ENCODE results near the gene NXPH2.
A peak's percentile ranks its signal among the peaks of the same experiment; 100 is the strongest.

NXPH2 gene

DNA sequence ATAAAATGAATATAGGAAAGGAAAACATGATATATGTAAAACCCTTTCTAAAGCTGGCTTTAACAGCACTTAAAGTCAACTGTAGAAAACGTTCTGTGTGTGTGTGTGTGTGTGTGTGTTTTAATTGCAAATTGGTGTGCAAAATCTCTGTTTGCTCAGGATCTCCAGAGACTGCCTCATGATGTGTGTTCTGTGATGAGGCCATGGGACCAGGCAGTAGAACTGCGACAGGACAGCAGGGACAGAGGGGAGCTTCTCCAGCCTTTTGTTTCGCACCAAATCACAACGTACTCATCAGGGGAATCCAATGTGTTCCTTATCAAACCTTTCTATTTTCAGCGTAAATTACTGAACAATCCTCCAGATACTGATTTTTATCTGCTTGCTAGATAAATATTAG is 66.7 kb downstream of the NXPH2 start:
- FAIRE-seq (no peak), DNase-seq (ENCODE audit: extremely low spot score, insufficient read length, low read depth) (no peak)

DNA sequence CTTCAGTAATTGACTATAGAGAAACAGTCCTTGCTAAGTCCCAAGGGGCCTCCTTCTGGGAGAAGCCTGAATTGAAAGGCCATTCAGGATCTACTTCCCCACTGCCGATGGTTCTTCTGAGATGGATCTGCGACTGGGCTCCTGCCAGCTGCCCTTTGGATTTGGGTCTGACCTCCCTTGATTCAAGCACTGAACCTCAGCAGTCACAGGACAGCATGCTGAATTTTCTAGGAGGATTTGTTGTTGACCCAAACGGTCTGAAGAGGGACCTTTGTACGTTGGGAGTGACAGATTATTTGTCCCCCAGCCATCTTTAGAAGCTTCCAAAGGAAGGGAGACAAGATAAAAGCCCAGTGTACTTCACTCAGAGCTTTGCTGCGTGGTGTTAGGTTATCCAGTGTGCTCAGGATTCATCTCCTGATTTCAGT is 67.1 kb downstream of the NXPH2 start:
- FAIRE-seq (no peak), DNase-seq (ENCODE audit: extremely low spot score, insufficient read length, low read depth) (no peak)

DNA sequence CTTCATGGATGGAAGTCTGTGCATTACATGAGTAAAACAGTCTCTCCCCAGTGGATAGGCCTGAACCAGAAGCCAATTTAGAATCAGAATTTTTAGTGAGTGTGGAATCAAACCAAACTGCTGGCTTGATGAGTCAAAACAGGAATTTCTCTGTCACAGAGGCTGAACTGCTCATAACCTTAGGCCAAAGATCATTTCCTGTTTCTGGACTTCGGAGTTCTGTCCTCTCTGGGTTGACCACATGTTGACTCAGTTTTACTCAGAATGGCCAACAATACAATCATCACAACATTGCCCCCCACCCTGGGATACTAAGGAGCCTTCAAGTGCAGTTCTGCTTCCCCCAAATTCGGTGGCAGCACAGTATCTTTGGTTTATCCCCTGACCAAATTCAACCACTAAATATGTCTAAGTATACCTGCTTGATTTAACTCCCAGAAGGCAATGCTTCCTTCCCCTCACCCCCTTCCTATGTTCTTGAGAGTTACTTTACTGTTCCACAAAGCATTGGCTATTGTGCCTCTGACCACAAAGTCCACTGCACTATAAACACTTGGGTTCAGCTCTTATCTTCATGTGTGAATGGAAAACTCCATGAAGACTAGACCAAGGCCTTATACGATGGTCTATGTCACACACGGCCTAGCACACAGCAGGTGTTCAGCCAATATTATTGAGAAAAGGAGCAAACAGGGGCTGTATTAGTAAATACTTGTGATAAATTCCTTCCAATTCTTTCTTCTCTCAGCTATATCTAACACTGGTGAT is 67.8 kb downstream of the NXPH2 start:
- FAIRE-seq (peak; percentile 91), DNase-seq (ENCODE audit: extremely low spot score, insufficient read length, low read depth) (no peak)

DNA sequence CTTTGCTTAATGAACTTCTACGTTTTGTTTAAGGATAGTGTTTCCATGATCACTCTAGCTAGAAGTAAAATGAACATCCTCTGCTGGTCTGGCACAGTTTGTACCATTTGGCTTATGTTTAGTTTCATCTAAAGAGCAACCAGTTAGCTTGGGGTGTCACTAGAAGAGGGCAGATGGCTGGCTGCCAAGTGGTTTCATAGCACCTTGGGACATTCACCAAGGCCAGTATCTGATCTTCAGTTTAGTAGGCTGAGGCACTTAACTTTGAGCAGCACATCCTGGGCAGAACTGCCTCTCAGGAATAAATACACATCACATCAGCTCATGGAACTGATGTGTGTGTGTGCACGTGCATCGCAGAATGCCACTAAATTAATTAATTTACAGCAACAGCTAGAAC is 68.4 kb downstream of the NXPH2 start:
- DNase-seq (ENCODE audit: extremely low spot score, insufficient read length, low read depth) (no peak), FAIRE-seq (peak; percentile 41)

DNA sequence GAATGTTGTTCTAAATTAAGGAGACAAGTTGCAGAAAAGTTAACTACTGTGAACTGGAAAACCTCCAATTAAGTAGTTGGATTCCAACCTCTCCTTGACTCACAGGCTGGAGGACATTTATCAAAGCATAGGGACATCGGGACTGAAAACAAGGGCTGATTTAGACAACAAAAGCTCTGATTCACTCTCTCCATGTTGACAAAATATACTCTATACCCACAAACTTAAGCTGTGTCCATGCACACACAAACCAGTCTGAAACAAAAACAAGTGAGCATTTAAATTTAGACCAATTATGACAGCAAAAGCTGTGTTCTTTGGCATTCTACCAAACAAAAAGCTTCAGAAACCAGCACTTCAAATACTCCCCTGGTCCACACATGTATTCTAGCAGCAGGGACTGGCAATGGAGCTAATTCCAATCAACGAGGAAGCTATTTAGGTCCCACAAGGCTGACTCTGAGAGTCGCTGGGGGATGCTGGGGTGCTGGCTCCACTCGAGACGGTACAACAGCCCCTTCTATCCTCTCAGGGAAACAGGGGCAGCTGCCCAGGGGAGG is 71.4 kb downstream of the NXPH2 start:
- FAIRE-seq (no peak), DNase-seq (ENCODE audit: extremely low spot score, insufficient read length, low read depth) (no peak)

DNA sequence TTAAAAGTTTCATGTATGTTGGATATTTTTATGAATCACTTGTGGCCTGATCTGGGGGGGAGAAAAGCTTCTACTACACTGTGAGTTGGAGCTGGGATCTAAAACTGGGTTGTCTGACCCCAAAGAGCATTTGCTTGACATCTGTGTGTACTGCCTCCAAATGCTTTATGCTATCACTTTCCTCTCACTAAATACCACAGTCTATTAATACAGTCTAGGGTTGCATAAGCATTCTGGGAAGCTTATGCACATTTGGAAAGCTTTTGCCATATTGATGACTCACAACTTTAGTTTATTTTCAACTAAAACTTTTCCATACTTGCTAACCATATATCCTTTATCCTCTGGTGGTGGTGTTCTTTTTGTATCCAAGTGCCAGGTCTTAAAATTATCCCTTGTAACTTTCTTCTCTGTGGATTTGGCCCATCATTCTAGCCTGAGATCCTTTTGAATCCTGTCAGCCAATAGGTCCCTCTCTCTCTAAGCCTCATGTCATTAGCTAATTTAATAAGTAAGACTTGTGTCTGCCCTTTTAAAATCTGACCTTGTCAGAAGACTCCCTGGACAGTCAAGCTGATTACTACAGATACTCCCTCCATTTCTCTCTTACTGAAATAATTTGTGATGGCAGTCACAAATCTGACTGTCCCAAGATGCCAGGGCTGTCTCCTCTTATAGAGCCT is 72.7 kb downstream of the NXPH2 start:
- FAIRE-seq, result no peak
- no peak for DNase-seq (ENCODE audit: extremely low spot score, insufficient read length, low read depth)

DNA sequence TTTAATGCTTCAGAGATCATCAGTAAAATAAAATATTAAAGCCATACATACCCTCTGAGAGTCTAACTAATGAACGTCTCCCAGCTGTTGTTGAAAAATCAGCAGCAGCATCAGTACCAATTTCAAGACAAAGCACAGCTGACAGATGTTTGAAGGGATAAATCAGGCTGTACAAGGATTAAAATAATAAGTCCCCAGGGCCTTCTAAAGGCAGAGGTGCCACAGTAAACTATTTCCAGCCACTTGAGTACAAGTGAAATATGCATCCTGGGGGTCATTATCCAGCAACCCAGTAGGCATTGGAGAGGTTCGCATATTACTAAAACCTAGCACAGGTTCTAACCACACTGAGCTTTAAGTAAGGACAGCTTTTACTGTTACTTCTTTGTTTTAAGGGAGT is 76.9 kb downstream of the NXPH2 start:
- no peak for DNase-seq (ENCODE audit: extremely low spot score, insufficient read length, low read depth)
- FAIRE-seq, result no peak

DNA sequence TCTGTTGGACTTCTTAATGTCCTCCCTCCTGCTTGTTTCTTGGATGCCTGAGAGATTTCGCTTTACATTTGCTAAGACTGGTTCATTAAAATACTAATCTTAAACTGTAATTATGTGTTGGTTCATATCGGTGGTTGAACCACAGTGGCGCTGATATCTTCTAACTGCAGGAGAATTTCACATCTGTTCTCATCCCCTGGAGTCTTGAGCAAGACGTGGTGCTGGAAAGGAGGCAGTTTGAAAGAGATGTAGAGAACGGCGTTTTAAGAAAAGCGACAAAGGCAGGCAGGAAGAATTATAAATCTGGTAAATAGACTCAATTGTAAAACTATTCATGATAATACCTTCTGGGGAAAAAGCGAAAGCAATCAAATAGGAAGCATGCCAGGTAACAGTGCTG is 79.5 kb downstream of the NXPH2 start:
- FAIRE-seq (no peak), DNase-seq (ENCODE audit: extremely low spot score, insufficient read length, low read depth) (no peak)

DNA sequence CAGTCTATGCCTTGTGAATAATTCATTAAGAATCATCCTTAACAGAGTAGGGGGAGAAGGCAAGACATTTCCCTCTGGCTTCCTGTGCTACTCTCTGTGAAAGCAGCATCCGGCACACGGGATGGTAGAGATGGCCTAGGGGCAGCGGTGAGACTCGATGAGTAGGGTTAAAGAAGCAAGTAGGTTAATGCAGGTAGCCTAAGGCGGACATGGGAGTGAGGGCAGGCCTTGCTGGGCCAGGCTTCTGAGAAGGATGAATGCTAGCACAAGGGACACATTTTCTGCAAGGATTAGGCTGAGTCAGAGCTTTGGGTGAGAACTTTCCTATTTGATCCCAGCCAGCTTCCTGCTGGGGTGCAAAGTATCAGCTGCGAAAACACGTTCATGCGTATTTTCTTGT is 80.8 kb downstream of the NXPH2 start:
- no peak for FAIRE-seq
- no peak for DNase-seq (ENCODE audit: extremely low spot score, insufficient read length, low read depth)

DNA sequence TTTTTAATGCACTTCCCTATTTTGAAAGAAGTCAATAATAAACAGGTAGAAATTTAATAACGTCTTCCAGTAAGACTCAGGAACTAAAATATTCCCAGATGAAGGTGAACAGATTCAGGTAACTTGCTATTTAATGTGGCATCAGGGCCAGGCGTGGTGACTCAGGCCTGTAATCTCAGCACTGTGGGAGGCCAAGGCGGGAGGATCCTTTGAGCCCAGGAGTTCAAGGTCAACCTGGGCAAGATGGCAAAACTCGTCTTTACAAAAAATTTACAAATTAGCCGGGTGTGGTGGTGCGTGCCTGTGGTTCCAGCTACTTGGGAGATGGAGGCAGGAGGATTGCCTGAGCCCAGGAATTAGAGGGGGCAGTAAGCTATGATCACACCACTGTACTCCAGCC is 81.8 kb downstream of the NXPH2 start:
- DNase-seq (ENCODE audit: extremely low spot score, insufficient read length, low read depth) (no peak), FAIRE-seq (no peak)

DNA sequence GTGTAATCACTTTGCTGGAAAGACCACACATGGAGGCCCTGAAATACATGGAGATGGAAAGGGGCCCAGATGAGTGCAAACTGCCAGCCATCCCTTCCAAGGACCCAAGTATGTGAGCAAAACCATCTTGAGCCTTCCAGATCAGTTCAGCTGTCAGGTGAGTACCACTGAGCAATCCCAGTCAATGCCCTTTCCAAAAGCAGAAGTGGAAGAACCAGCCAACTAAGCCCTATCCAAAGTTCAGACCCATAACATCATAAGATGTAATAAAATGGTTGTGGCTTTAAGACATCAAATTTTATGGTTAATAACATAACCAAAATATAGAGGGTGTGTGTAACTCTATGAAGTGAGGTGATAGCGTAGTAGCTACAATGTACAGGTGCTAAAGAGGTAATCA is 88.5 kb downstream of the NXPH2 start:
- DNase-seq (ENCODE audit: extremely low spot score, insufficient read length, low read depth) (no peak), FAIRE-seq (no peak)

DNA sequence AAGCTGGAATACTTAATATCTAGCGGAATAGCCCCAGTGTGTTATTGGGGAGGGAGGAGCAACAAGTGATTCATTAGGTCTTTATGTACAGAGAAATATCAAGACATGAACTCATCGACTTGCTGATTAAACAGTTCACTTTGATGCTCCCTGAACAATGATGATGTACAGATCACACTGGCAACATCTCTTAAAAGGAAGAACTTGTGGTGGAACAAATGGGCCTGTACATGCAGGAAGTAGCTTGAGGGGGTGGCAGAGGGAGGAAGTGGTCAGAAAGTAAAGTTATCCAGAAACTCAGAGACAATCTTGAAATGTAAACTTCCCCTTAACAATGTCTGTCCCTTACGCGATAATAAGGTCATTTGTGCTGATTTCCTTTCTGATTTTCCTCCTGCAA is 90.5 kb downstream of the NXPH2 start:
- FAIRE-seq (peak; percentile 15), DNase-seq (ENCODE audit: extremely low spot score, insufficient read length, low read depth) (no peak)

DNA sequence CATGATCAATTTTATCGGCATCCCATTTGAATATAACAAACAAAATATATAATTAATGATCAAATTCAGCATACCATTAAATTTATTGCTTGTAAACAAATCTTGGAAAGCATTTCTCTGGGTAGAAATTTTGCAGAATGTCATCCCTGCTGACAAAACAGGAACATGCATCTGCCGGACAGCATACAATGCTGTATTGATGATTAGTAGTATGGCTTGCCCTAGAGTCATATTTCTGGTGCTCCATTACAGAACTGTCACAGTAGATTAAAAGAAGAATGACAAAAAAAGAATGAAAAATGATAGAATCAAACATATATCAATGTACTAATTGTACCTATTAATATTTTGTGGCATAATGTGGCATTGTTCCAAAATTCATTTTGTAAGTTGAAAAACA is 98.0 kb downstream of the NXPH2 start:
- no peak for FAIRE-seq

DNA sequence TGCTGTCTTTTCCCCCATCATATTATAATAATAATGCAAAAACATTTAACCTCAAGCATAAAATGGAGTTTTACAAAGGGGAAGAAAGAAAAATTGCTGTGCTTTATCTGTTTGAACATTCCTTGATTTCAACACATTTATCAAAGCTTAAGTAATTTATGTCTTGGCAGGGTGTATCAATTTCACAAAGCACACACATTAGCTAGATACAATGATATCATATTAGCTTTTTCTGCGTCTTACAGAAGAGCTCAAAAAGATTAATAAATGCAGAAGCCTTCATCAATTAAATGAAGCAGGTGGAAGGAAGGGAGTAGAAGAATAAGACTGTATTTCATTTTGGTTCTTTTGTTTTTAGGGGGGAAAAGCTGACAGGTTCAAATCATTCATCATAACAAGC is 103.0 kb downstream of the NXPH2 start:
- FAIRE-seq (no peak), DNase-seq (ENCODE audit: extremely low spot score, insufficient read length, low read depth) (no peak)

More for the DNA sequence above, 98.0 kb downstream of the NXPH2 start:
- DNase-seq (ENCODE audit: extremely low spot score, insufficient read length, low read depth), result no peak

DNA sequence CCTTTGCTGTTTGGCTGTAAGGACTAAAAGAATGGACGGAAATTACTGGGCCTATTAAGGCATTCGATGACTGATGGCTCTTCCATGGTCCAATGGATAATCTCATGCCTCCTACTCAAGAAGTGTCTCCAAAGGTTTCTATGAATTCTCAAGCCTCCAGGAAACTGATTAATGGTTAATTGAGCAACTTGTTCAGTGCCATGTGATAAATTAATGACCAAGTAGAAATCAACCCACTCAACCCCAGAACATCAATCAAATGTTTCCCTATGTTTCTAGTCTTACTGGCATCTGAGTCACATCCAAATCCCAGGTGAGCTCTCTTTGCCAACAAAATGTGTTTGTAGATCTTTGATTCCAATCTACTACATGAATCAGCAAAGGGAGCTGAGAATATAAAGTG is 103.6 kb downstream of the NXPH2 start:
- DNase-seq (ENCODE audit: extremely low spot score, insufficient read length, low read depth) (no peak), FAIRE-seq (no peak)

DNA sequence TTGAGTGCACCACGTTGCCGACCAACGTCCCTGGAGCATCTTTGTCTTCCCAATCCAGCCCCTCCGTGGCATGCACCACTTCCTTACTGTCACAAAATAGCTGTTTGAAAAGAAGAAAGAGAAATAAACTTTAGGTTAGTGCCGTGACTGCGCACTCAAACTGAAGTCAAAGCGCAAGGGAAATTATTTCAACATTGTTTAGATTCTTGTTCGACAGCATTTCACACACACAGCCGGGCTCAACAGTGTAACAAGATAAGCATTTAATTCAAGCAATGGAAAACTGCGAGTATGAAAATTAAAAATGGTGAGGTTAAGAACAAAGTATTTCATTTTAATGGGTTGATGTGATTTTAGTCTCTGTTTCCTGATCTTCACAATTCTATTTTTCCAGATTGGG is 108.6 kb downstream of the NXPH2 start:
- FAIRE-seq (no peak), DNase-seq (ENCODE audit: extremely low spot score, insufficient read length, low read depth) (no peak)

DNA sequence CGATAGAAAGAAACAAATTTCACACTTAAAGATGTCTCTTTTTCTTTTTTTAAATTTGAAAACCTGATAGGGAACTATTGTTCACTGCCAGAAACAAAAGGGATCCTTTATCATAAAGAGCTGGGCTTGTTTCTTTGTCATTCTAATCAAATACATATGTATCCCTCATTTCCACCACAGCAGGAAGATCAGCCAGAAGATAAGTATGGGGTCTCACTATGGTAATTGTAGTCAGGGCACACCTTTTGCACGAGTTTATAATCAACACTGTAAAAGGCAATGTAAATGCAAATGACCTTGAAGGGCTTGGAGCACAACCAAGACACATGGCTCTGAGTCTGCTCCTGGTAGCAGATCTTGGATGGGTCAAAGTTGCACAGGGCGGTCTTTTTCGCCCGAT is 109.5 kb downstream of the NXPH2 start:
- FAIRE-seq (no peak), DNase-seq (ENCODE audit: extremely low spot score, insufficient read length, low read depth) (no peak)

DNA sequence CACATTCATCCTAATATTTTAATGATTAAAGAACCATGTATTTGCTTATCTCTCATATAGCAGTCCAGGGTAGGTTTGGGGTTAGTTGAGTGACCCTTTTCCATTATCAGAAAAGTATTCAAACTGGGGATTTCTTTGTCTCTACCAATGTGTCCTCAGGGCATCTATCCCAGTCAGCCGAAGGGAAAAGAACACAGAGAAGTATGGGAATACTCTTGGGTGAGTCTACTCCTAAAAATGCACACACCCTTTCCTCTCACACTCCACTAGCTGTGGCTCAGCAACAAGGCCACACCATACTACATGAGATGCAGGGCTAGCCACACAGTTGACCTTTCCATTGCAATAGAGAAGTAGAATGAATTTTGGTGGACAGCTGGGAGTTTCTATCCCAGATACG is 114.3 kb downstream of the NXPH2 start:
- FAIRE-seq (no peak), DNase-seq (ENCODE audit: extremely low spot score, insufficient read length, low read depth) (no peak)

DNA sequence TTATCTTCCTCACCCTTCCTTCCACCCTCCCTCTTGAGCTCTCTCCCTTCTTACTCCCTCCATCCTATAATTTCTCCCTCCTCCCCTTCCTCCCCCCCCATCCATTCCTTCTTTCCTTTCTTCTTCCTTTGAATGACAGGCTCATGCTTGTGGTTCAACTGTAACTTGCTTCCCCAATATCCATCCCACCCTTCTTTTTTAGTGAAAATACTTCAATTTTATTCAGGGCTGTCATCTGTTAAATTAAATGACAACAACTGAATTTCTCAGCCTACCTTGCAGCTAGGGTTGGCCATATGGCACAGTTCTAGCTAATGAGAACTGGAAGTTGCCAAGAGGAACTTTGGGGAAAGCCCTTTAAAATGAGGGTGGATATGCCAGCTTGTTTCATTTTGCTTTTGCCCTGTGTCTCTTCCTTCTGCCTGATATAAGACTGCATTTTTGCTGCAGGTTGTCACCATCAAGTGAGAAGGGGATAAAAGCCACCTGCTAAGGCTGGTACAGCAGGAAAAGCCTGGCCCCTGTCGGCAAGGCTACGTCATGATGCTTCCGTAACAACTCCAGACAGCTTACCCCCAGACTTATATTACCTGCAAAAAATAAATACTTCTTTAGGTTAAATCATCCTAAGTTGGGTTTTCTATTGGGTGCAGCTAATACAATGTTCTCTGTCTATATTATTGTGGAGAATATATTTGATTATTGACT is 121.8 kb downstream of the NXPH2 start:
- FAIRE-seq, result no peak
- no peak for DNase-seq (ENCODE audit: extremely low spot score, insufficient read length, low read depth)

DNA sequence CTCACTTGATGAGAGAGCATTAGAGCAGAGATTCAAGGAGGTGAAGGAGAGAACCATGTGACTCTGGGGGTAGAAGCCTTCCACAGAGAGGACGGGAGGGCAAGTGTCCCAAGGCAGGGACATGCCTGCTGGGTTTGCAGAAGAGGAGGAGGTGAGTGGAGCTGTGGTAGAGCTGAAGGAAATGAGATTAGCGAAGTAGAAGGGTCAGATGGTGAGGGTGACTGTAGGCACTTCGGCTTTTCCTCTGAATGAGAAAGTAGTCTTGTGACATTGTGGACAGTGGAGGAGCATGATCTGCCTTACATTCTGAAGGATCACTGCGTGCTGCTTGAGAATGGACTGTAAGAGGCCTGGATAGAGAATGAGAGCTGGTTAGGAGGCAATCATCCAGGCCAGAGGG is 126.0 kb downstream of the NXPH2 start:
- DNase-seq (ENCODE audit: extremely low spot score, insufficient read length, low read depth) (no peak), FAIRE-seq (no peak)

DNA sequence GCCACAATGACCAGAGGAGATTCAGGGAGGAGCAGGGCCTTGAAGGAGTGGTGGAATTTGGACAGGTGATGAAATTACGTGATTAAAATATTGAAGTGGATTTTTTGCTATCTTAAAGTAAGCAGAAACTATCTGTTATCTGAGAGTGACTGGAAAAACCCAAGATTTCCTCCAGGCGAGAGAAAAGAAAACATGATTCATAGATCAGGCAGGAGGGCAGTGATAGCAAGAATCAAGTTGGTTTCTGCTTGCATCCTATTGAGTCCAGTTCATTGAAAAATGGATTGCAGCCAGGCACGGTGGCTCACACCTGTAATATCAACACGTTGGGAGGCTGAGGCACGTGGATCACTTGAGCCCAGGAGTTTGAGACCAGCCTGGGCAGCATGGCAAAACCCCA is 127.8 kb downstream of the NXPH2 start:
- FAIRE-seq (no peak), DNase-seq (ENCODE audit: extremely low spot score, insufficient read length, low read depth) (no peak)

All from GM18507 (cell line).